Uterus (tissue), 2 donors: Measurements from ENCODE around the gene COL26A1.

Experiments
- CTCF ChIP-seq, 4 experiments: fragments of 200-600 bp in 2 of 4; fragments of 450-650 bp in 2 of 4; sonication (generic) in 2 of 4; IDR thresholded peaks; one replicate each; pipeline ENCODE4 v1.5.1; 2016 to 2019; ENCODE audit warnings: antibody characterized with exemption in 4 of 4, mild to moderate bottlenecking in 2 of 4, moderate library complexity in 1 of 4
- POLR2A ChIP-seq, 2 donors: fragments of 450-650 bp; IDR thresholded peaks; one replicate each; pipeline ENCODE4 v1.6.1; 2016; ENCODE audit warnings: antibody characterized with exemption in 2 of 2, mild to moderate bottlenecking in 1 of 2, moderate library complexity in 1 of 2

GRCh38 chr7:101435461-101436220 lies 73.0 kb downstream of the COL26A1 start:
- TF ChIP-seq POLR2A (IDR thresholded peaks at IDR 0.05) (no peak), CTCF (IDR thresholded peaks at IDR 0.05) (no peak)
